ENCODE results near the gene MEF2C. TPM values are rescaled to one million over a fixed set of nuclear protein-coding genes. Genes with fewer than 3 reads are reported as not detected.

The MEF2C gene
- total RNA-seq, 2 donors from 2014 or later = 7.0 to 23.7 TPM

DNA sequence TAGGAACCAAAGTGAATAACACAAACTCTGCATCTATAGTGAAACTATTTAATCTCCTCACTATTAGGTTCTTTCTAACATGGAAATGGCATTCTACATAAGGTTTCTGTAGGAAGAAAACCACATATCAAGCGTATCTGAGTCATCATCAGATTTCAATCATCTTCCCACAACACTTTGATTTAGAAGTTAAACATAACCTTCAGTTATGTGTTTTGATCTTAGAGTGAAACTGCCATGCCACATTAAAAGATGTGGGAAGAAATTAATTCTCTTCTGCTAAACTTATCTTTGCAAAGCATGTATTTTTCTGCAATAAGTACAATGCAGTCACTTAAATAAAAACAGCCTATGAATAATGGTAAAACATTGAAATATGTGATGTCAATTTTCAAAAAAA is 55.0 kb downstream of the MEF2C start:
- 77 to 80% methylated on average over 1 of the region's 1 CpG for WGBS, 2 donors
- TF ChIP-seq POLR2A (IDR thresholded peaks at IDR 0.05) = no peak
- DNase-seq = no peak
- Histone ChIP-seq H3K9me3 (no peaks in the 10 kb centered on the region), H3K27ac (peak overlapping the region; percentile 4 to 58 (median 34)), H3K4me3 (no peak overlapping the region), H3K4me1 (peaks cover 25% of the 10 kb centered on the region), H3K36me3 (replicated peaks in 1 of 2; ENCODE audit: insufficient read depth in 1 of 2, low read depth in 2 of 2) (no peaks in the 10 kb centered on the region), H3K27me3 (no peaks in the 10 kb centered on the region)
- no peak for ATAC-seq
- intact Hi-C loops (cut with DNase I) = no loop called here

DNA sequence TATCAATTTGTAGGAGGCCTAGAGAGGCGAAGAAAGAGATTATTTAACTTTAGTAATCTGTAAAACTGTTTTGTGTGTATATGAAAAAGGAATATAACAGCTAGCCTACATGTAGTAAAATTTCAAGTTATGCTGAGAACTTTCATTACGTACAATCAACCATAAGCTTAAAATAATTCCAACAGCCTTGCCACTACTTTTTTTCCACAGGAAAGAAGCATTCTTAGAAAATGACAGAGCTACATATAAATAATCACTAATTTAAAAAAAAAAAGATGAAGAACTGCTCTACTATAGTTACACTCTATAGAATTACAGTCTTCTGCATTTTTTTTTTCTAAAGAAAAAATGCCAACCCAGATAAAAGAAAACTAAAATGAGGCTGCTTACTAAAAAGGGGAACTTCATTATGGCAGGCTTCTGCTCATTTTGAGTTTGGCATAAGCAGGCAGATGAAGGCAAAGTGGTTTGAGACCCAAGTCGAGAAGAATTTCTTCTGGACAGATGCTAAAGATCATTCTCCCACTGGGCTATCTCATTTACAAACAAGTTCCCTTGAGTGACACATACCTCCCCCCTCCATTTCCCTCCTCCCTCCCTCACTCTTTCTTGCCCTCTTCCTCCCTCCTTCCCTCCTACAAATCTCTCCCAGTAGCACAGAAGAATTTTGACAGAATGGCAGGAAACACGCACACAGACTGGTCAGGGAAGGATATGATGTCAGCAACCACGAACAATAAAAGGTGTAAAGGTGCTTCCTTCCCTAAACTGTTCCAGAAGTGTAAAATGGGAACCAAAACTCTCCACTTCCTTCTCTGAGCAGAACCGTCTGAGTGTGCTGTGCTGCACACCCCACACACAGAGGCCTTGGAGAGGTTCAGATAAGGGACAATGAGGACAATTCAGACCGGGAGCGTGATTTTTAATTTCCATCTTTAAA is 56.1 kb downstream of the MEF2C start:
- Histone ChIP-seq H3K9me3 (no peaks in the 10 kb centered on the region), H3K36me3 (replicated peaks in 1 of 2; ENCODE audit: insufficient read depth in 1 of 2, low read depth in 2 of 2) (no peaks in the 10 kb centered on the region), H3K4me1 (peaks cover 25% of the 10 kb centered on the region), H3K27me3 (no peaks in the 10 kb centered on the region), H3K4me3 (no peak overlapping the region), H3K27ac (peak overlapping the region in 3 of 4 donors; percentile 22 to 58 (median 50))
- intact Hi-C loops (cut with DNase I) = no loop called here
- 32 to 43% methylated on average over 8 of the region's 8 CpGs for WGBS, 2 donors
- TF ChIP-seq CTCF (IDR thresholded peaks at IDR 0.05) = no peak
- peak in 2 of 3 donors; percentile 21 to 31 for TF ChIP-seq POLR2A (IDR thresholded peaks at IDR 0.05)
- peak in 1 of 4 donors; percentile 56 for DNase-seq
- ATAC-seq = peak; percentile 59

GRCh38 chr5:88825584-88826315 is 57.2 kb downstream of the MEF2C start:
- DNase-seq = no peak

GRCh38 chr5:88824892-88825583 is 57.9 kb downstream of the MEF2C start:
- peak in 1 of 4 donors; percentile 35 for DNase-seq

More at GRCh38 chr5:88825584-88826315, 57.2 kb downstream of the MEF2C start:
- intact Hi-C loops (cut with DNase I) = no loop called here
- H3K4me3 ChIP-seq = no peak overlapping the region
- peaks cover 25% of the 10 kb centered on the region for H3K4me1 ChIP-seq
- TF ChIP-seq POLR2A (IDR thresholded peaks at IDR 0.05) (no peak), CTCF (IDR thresholded peaks at IDR 0.05) (no peak)
- WGBS, 2 donors = 51 to 62% methylated on average over 5 of the region's 5 CpGs
- no peaks in the 10 kb centered on the region for H3K36me3 ChIP-seq (replicated peaks in 1 of 2; ENCODE audit: insufficient read depth in 1 of 2, low read depth in 2 of 2)
- no peaks in the 10 kb centered on the region for H3K27me3 ChIP-seq
- ATAC-seq = no peak
- peak overlapping the region in 2 of 4 donors; percentile 32 to 58 for H3K27ac ChIP-seq
- no peaks in the 10 kb centered on the region for H3K9me3 ChIP-seq

More at GRCh38 chr5:88824892-88825583, 57.9 kb downstream of the MEF2C start:
- TF ChIP-seq POLR2A (IDR thresholded peaks at IDR 0.05) = no peak
- TF ChIP-seq CTCF (IDR thresholded peaks at IDR 0.05) = no peak
- Histone ChIP-seq H3K36me3 (replicated peaks in 1 of 2; ENCODE audit: insufficient read depth in 1 of 2, low read depth in 2 of 2) (no peaks in the 10 kb centered on the region), H3K27me3 (no peaks in the 10 kb centered on the region), H3K4me3 (no peak overlapping the region), H3K4me1 (peaks cover 25% of the 10 kb centered on the region), H3K27ac (peak overlapping the region in 1 of 4 donors; percentile 58), H3K9me3 (no peaks in the 10 kb centered on the region)
- intact Hi-C loops (cut with DNase I) = no loop called here
- peak; percentile 96 for ATAC-seq
- 14 to 18% methylated on average over 5 of the region's 5 CpGs for WGBS, 2 donors
